Dendritic cell treated with granulocyte-macrophage colony-stimulating factor and Interleukin-4, amounts not matched to agents 40 ng/mL and 50 ng/mL, for 4 days (primary cell): ENCODE data around the gene NLGN4Y.

ENCODE experiments used
- H3K27ac Mint-ChIP-seq: one replicate; pipeline ENCODE4 v1.8.0; 2022; ENCODE audit warnings: mild to moderate bottlenecking, mixed read lengths
- H3K27me3 Mint-ChIP-seq: one replicate; pipeline ENCODE4 v1.8.0; 2022; ENCODE audit warnings: mild to moderate bottlenecking, mixed read lengths
- H3K36me3 Mint-ChIP-seq: one replicate; pipeline ENCODE4 v1.8.0; 2022; ENCODE audit warnings: low read depth, mixed read lengths
- H3K4me1 Mint-ChIP-seq: one replicate; pipeline ENCODE4 v1.8.0; 2022; ENCODE audit warnings: low read depth, mixed read lengths
- H3K4me3 Mint-ChIP-seq: one replicate; pipeline ENCODE4 v1.8.0; 2022; ENCODE audit warnings: mild to moderate bottlenecking, moderate library complexity, mixed read lengths
- H3K9me3 Mint-ChIP-seq: one replicate; pipeline ENCODE4 v1.8.0; 2022; ENCODE audit warnings: mixed read lengths
- intact Hi-C: fragments of 100-400 bp; cut with micrococcal nuclease; formaldehyde crosslinking; loops from one replicate; pipeline ENCODE4 v1.15.0; 2022

Gene NLGN4Y

GRCh38 chrY:14762903-14763302 lies 238.6 kb downstream of the NLGN4Y start:
- no peak overlapping the region for H3K4me3 Mint-ChIP-seq
- intact Hi-C loops: no loop called here
- H3K4me1 Mint-ChIP-seq: no peaks in the 10 kb centered on the region
- H3K27me3 Mint-ChIP-seq: no peaks in the 10 kb centered on the region
- no peak overlapping the region for H3K27ac Mint-ChIP-seq
- no peaks in the 10 kb centered on the region for H3K36me3 Mint-ChIP-seq
- no peaks in the 10 kb centered on the region for H3K9me3 Mint-ChIP-seq

GRCh38 chrY:14763600-14763999 lies 239.3 kb downstream of the NLGN4Y start:
- intact Hi-C loops: no loop called here
- H3K27me3 Mint-ChIP-seq: no peaks in the 10 kb centered on the region
- no peaks in the 10 kb centered on the region for H3K4me1 Mint-ChIP-seq
- H3K27ac Mint-ChIP-seq: no peak overlapping the region
- H3K4me3 Mint-ChIP-seq: no peak overlapping the region
- no peaks in the 10 kb centered on the region for H3K36me3 Mint-ChIP-seq
- no peaks in the 10 kb centered on the region for H3K9me3 Mint-ChIP-seq

GRCh38 chrY:14778208-14778607 lies 253.9 kb downstream of the NLGN4Y start:
- intact Hi-C loops: no loop called here
- H3K4me3 Mint-ChIP-seq: no peak overlapping the region
- H3K9me3 Mint-ChIP-seq: no peaks in the 10 kb centered on the region
- H3K4me1 Mint-ChIP-seq: no peaks in the 10 kb centered on the region
- H3K27me3 Mint-ChIP-seq: no peaks in the 10 kb centered on the region
- H3K27ac Mint-ChIP-seq: no peak overlapping the region
- H3K36me3 Mint-ChIP-seq: no peaks in the 10 kb centered on the region

- no peaks in the 10 kb centered on the region for H3K36me3 Mint-ChIP-seq
Measured at GRCh38 chrY:14793104-14793503, 268.8 kb downstream of the NLGN4Y start.

GRCh38 chrY:14793674-14794073 lies 269.3 kb downstream of the NLGN4Y start:
- H3K27ac Mint-ChIP-seq: no peak overlapping the region
- no peak overlapping the region for H3K4me3 Mint-ChIP-seq
- H3K4me1 Mint-ChIP-seq: no peaks in the 10 kb centered on the region
- intact Hi-C loops: no loop called here
- H3K27me3 Mint-ChIP-seq: no peaks in the 10 kb centered on the region
- H3K9me3 Mint-ChIP-seq: peaks cover 10% of the 10 kb centered on the region
- no peaks in the 10 kb centered on the region for H3K36me3 Mint-ChIP-seq

More at GRCh38 chrY:14793104-14793503, 268.8 kb downstream of the NLGN4Y start:
- intact Hi-C loops: no loop called here
- Mint-ChIP-seq H3K27me3 (no peaks in the 10 kb centered on the region), H3K9me3 (peaks cover 10% of the 10 kb centered on the region), H3K4me1 (no peaks in the 10 kb centered on the region), H3K27ac (no peak overlapping the region), H3K4me3 (no peak overlapping the region)

- Mint-ChIP-seq H3K9me3 (no peaks in the 10 kb centered on the region), H3K4me1 (no peaks in the 10 kb centered on the region), H3K27me3 (no peaks in the 10 kb centered on the region), H3K27ac (no peak overlapping the region), H3K36me3 (no peaks in the 10 kb centered on the region), H3K4me3 (no peak overlapping the region)
- intact Hi-C loops: no loop called here
Measured at GRCh38 chrY:14798010-14798409, 273.7 kb downstream of the NLGN4Y start.

- no peaks in the 10 kb centered on the region for H3K36me3 Mint-ChIP-seq
- H3K27ac Mint-ChIP-seq: no peak overlapping the region
- H3K4me1 Mint-ChIP-seq: no peaks in the 10 kb centered on the region
Measured at GRCh38 chrY:14801096-14801495, 276.8 kb downstream of the NLGN4Y start.

GRCh38 chrY:14802125-14802524 lies 277.8 kb downstream of the NLGN4Y start:
- Mint-ChIP-seq H3K27ac (no peak overlapping the region), H3K27me3 (no peaks in the 10 kb centered on the region), H3K4me3 (no peak overlapping the region), H3K4me1 (no peaks in the 10 kb centered on the region), H3K9me3 (no peaks in the 10 kb centered on the region), H3K36me3 (no peaks in the 10 kb centered on the region)
- intact Hi-C loops: no loop called here

More at GRCh38 chrY:14801096-14801495, 276.8 kb downstream of the NLGN4Y start:
- no peak overlapping the region for H3K4me3 Mint-ChIP-seq
- H3K9me3 Mint-ChIP-seq: no peaks in the 10 kb centered on the region
- H3K27me3 Mint-ChIP-seq: no peaks in the 10 kb centered on the region
- intact Hi-C loops: no loop called here

- intact Hi-C loops: no loop called here
- Mint-ChIP-seq H3K27ac (no peak overlapping the region), H3K4me3 (no peak overlapping the region), H3K4me1 (no peaks in the 10 kb centered on the region), H3K36me3 (no peaks in the 10 kb centered on the region), H3K27me3 (no peaks in the 10 kb centered on the region), H3K9me3 (no peaks in the 10 kb centered on the region)
Measured at GRCh38 chrY:14804041-14804440, 279.7 kb downstream of the NLGN4Y start.

- H3K36me3 Mint-ChIP-seq: no peaks in the 10 kb centered on the region
- intact Hi-C loops: no loop called here
- no peak overlapping the region for H3K4me3 Mint-ChIP-seq
- no peaks in the 10 kb centered on the region for H3K4me1 Mint-ChIP-seq
- H3K27ac Mint-ChIP-seq: no peak overlapping the region
- H3K27me3 Mint-ChIP-seq: no peaks in the 10 kb centered on the region
- no peaks in the 10 kb centered on the region for H3K9me3 Mint-ChIP-seq
Measured at GRCh38 chrY:14818452-14818851, 294.1 kb downstream of the NLGN4Y start.

- Mint-ChIP-seq H3K4me3 (no peak overlapping the region), H3K36me3 (no peaks in the 10 kb centered on the region), H3K27me3 (no peaks in the 10 kb centered on the region), H3K4me1 (no peaks in the 10 kb centered on the region), H3K27ac (no peak overlapping the region), H3K9me3 (no peaks in the 10 kb centered on the region)
- intact Hi-C loops: no loop called here
Measured at GRCh38 chrY:14822201-14822600, 297.9 kb downstream of the NLGN4Y start.

GRCh38 chrY:14822906-14823305 lies 298.6 kb downstream of the NLGN4Y start:
- intact Hi-C loops: no loop called here
- no peak overlapping the region for H3K4me3 Mint-ChIP-seq
- H3K4me1 Mint-ChIP-seq: no peaks in the 10 kb centered on the region
- no peak overlapping the region for H3K27ac Mint-ChIP-seq
- H3K36me3 Mint-ChIP-seq: no peaks in the 10 kb centered on the region
- no peaks in the 10 kb centered on the region for H3K9me3 Mint-ChIP-seq
- H3K27me3 Mint-ChIP-seq: no peaks in the 10 kb centered on the region

- intact Hi-C loops: no loop called here
- Mint-ChIP-seq H3K9me3 (no peaks in the 10 kb centered on the region), H3K27me3 (no peaks in the 10 kb centered on the region), H3K4me1 (no peaks in the 10 kb centered on the region), H3K4me3 (no peak overlapping the region), H3K27ac (no peak overlapping the region), H3K36me3 (no peaks in the 10 kb centered on the region)
Measured at GRCh38 chrY:14824583-14824982, 300.3 kb downstream of the NLGN4Y start.

- H3K4me1 Mint-ChIP-seq: no peaks in the 10 kb centered on the region
- no peaks in the 10 kb centered on the region for H3K27me3 Mint-ChIP-seq
- H3K9me3 Mint-ChIP-seq: no peaks in the 10 kb centered on the region
- no peaks in the 10 kb centered on the region for H3K36me3 Mint-ChIP-seq
- intact Hi-C loops: no loop called here
- no peak overlapping the region for H3K4me3 Mint-ChIP-seq
- H3K27ac Mint-ChIP-seq: no peak overlapping the region
Measured at GRCh38 chrY:14825728-14826127, 301.4 kb downstream of the NLGN4Y start.

- no peak overlapping the region for H3K4me3 Mint-ChIP-seq
Measured at GRCh38 chrY:14828531-14828930, 304.2 kb downstream of the NLGN4Y start.

More at GRCh38 chrY:14828531-14828930, 304.2 kb downstream of the NLGN4Y start:
- H3K36me3 Mint-ChIP-seq: no peaks in the 10 kb centered on the region
- no peaks in the 10 kb centered on the region for H3K9me3 Mint-ChIP-seq
- intact Hi-C loops: no loop called here
- H3K27me3 Mint-ChIP-seq: no peaks in the 10 kb centered on the region
- no peaks in the 10 kb centered on the region for H3K4me1 Mint-ChIP-seq
- no peak overlapping the region for H3K27ac Mint-ChIP-seq
